ENCODE results near the gene OGFOD1. TPM values are rescaled to one million over a fixed set of nuclear protein-coding genes. Genes with fewer than 3 reads are reported as not detected.
A peak's percentile ranks its signal among the peaks of the same experiment; 100 is the strongest.

The OGFOD1 gene
- total RNA-seq, 2 donors from 2014 or later, result 22.6 to 40.1 TPM

DNA sequence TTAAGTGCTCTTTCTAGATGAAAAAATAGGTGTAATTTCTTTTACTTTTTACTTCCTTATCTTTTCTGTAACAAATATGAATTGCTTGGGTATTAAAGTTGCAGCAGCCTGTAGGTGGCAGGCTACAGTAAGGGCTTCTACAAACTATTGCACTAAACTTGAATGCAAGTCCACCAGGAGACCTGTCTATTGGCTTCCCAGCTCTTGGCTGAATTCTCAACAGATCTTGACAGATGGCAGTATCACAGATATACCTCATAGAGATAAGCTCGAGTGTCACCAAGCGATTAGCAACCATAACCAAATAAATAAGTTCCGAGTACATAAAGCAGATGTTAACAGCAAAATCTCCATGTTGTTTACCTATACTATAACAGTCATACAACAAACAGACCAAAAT is 62.6 kb downstream of the OGFOD1 start:
- DNase-seq, result no peak
- peak; percentile 60 to 66 for ATAC-seq
- intact Hi-C loops (cut with DNase I), result loop anchor here (2.0 to 10.0 kb wide), 2 partner anchors 181 to 187 kb away; no protein-coding TSS in a partner anchor

DNA sequence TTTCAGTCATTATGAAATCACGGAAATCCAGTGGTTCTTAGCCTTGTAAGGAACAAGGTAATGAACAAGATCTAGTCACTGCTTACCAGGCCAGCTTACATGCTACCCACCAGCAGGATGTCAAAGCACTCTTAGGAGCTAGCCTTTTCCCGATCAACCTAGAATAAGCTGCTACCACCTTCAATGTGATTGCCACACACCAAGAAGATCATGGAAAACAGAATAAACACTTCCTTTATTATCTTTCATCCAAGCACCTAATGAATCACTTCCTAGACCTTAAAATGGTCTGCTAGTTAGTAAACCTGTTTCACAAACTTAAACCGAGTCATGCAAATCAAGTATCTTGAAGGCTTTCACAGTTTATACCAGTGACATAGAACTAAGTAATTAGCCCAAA is 63.5 kb downstream of the OGFOD1 start:
- DNase-seq (no peak), ATAC-seq (no peak)
- intact Hi-C loops (cut with DNase I), result loop anchor here (2.0 to 10.0 kb wide), 3 partner anchors 87 to 186 kb away; no protein-coding TSS in a partner anchor

DNA sequence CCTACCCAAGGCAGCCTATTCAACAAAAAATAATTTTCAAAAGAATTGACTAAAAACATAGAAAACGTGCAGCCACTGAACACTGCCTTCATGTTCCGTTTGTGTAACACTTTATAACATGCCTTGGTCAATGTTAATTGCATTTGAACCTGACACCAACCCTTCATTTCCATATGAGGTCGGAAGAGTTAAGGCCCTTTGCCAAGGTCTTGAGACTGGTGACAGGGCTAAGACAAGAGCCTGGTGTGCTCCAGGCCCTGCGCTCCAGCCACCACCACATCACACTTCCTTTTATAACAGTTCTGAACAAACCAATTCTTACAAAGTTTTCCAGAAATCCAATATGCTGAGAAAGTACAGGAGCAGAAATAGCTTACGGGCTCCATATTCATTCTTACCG is 64.3 kb downstream of the OGFOD1 start:
- intact Hi-C loops (cut with DNase I), result loop anchor here (2.0 to 10.0 kb wide), 3 partner anchors 87 to 185 kb away; no protein-coding TSS in a partner anchor
- ATAC-seq, result no peak
- DNase-seq, result no peak

DNA sequence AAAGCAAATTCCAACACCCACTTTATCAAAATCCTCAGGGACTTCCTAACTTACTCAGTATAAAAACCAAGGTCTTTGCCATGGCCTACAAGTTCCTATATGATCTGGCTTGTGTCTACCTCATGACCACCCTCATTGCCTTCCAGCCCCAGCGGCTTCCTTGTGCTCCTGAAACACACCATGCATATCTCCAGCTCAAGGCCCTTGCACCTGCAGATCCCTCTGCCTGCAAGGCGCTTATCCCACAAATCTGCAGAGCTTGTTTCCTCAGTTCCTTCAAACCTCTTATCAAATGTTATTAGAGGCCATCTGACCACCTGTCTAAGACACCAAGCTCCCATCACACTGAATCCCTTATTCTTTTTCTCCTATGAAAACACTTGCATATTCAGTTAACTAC is 65.9 kb downstream of the OGFOD1 start:
- no peak for ATAC-seq
- intact Hi-C loops (cut with DNase I), result loop anchor here (5.0 to 10.0 kb wide), 2 partner anchors 85 to 178 kb away; no protein-coding TSS in a partner anchor

DNA sequence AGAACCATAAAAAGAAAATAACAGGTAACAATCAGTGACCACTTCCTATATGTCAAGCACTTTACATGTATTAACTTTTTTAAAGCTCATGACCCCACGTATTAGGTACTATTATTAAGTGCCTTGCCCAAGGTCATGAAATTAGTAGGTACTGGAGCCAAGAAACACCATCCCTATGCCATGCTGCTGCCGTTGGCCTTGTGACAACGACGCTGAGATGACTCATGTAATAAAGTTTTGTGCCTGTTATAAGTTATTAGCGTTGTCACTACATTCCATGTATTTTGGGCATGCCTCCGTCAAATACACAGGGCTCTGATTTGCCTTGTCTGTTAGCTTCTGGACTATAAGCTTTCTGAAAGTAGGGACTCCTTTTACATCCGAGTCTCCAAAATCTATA is 67.1 kb downstream of the OGFOD1 start:
- intact Hi-C loops (cut with DNase I), result loop anchor here (5.0 to 10.0 kb wide), 2 partner anchors 84 to 176 kb away; no protein-coding TSS in a partner anchor
- ATAC-seq (no peak), DNase-seq (no peak)

More for the DNA sequence above, 65.9 kb downstream of the OGFOD1 start:
- no peak for DNase-seq

DNA sequence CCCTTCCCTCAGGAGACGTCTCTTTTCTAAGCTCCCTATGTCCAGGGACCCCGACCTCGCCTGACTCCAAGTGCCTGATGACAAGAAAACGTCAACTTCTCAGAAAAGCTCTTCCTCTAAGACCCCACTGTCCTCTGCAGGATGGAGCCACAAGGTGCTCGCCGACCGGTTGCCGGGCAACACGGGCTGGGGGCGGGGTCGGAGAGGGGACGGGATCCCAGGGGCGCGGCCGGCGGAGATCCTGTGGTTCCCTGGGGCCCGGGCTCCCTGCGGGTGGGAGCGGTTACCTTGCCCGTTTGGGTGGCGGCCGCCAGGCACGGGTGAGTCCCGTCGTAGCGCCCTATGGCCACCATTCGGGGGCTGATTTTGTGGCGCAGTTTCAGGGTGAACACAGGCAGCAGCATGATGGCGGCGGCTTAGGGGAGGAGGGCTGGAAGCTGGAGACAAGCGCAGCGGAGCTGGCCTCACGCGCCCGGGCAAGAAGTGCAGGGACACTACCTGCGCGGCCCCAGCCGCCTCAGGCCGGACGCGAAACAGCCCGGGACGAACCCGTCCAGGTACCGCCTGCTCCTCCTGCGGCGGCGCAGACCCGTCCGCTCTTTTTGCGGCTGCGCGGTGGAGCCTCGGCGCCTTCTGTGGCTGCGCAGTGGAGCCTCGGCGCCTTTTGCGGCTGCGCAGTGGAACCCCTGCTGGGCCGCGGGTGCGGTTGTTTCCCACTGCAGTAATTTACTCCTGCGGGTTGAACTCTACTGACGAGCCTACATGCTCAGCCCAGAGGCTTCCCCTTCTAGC is 68.3 kb downstream of the OGFOD1 start, which contains the start of gene BBS2:
Gene BBS2 (minus strand): TSS at position 566 of the 792 bp plus-strand sequence. CDS start 162 bp downstream, at position 404.
- intact Hi-C loops (cut with DNase I), result loop anchor here (5.0 to 10.0 kb wide), 2 partner anchors 83 to 175 kb away; no protein-coding TSS in a partner anchor
- ATAC-seq (peak; percentile 97), DNase-seq (peak; percentile 94)

DNA sequence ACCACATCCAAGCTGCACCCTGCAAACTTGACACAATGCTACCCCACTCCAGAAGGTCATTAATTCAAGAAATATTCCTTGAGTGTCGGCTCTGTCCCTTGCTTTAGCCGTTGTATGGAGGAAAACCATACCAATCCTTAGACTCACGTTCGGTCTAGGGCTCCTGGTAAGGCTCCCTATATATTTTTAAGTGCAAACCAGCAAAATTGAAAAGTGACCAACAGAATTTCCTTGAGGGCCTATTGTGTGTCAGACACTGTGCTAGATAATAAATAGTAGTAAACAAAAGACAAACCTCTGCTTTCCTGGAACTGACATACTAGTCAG is 68.9 kb downstream of the OGFOD1 start:
- ATAC-seq, result no peak
- intact Hi-C loops (cut with DNase I), result no loop called here
- DNase-seq, result no peak

DNA sequence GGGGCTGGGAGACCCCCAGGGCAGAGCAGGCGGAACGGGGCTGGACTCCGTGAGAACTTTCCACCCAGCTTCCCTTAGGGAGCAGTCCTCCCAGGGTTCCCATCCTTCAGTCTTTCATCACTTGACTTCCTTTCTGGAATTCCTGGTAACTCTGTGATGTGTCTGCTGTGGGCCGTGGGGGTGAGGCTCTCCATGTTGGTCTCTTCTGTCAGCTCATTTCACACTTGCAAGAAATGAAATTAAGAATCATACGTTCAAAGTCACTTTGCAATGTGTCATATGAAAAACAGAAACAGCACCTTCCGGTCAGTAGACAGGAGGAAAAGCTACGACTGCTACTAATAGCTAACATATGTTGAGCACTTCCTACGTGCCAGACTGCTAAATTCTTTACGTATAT is 73.9 kb downstream of the OGFOD1 start:
- no peak for DNase-seq
- ATAC-seq, result no peak
- intact Hi-C loops (cut with DNase I), result no loop called here

Other genes starting within 250 kb of the OGFOD1 start
- gene AMFR, start 26.0 kb upstream of the OGFOD1 start, total RNA-seq, result 10 to 100 TPM; 78.6 to 94.4 TPM
- 10 to 100 TPM; 66.2 to 77.8 TPM for gene NUDT21, start 222 bp upstream of the OGFOD1 start, total RNA-seq
- 10 to 100 TPM; 39.4 to 55.0 TPM for gene BBS2, start 68.5 kb downstream of the OGFOD1 start, total RNA-seq
- not detected for gene MT4, start 113.5 kb downstream of the OGFOD1 start, total RNA-seq
- gene MT3, start 138.0 kb downstream of the OGFOD1 start, total RNA-seq, result 10 to 100 TPM in 1 of 2 donors, 1 to 10 TPM in 1; 8.2 to 11.5 TPM
- 100 to 1,000 TPM; 147 to 411 TPM for gene MT2A, start 157.0 kb downstream of the OGFOD1 start, total RNA-seq
- 100 to 1,000 TPM in 1 of 2 donors, 10 to 100 TPM in 1; 84.7 to 114 TPM for gene MT1E, start 174.2 kb downstream of the OGFOD1 start, total RNA-seq
- 10 to 100 TPM; 15.2 to 50.8 TPM for gene MT1M, start 181.1 kb downstream of the OGFOD1 start, total RNA-seq
- gene MT1A, start 187.1 kb downstream of the OGFOD1 start, total RNA-seq, result 100 to 1,000 TPM in 1 of 2 donors, 10 to 100 TPM in 1; 19.0 to 104 TPM
- gene MT1B, start 200.3 kb downstream of the OGFOD1 start, total RNA-seq, result not detected
- gene MT1F, start 206.4 kb downstream of the OGFOD1 start, total RNA-seq, result 1 to 10 TPM; 6.7 to 7.9 TPM
- 1 to 10 TPM; 3.6 to 5.1 TPM for gene MT1G, start 216.5 kb downstream of the OGFOD1 start, total RNA-seq
- not detected for gene MT1H, start 218.3 kb downstream of the OGFOD1 start, total RNA-seq
- gene MT1X, start 230.9 kb downstream of the OGFOD1 start, total RNA-seq, result 100 to 1,000 TPM; 104 to 336 TPM